ENCODE data around the gene GAS7.

Gene GAS7

DNA sequence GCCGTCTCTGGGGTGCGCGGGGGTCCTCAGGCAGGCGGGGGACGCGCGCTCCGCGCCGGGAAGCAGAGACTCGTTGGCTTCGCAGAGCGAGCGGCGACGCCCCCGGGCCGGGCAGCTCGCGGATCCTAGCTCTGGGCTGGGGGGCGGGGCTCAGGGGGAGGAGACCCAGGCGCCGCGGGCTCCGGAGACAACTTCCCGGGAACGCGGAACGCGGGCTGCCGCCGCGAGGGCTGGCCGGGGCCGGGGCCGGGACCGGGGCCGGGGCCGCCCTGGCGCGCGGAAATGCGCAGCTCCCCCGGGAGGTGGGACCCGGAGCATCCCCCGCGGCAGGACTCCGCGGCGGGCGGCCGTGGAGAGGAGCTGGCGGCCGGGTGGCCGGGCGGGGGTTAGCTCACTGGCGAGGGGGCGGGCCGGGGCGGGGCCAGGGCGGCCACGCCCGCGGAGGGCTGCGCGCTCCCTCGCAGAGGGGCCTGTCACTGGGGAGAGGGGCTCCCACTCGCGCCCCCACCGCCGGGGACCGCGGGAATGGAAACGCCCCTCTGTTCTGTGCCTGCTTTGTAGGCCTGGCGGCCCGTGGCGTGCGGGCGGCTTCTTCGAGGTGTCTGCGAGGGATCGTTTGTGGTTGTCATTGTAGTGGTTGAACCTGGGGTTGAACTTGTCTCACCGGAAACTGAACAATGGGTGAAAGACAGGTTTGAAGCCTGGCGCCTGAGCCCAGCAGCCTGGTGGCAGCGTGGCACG, at the start of gene GAS7:
Gene GAS7 (minus strand): TSS at position 98 of the 741 bp plus-strand sequence.
- no peak for DNase-seq

GRCh38 chr17:10247810-10248209, 49.4 kb upstream of the GAS7 start:
- no peak for DNase-seq

DNA sequence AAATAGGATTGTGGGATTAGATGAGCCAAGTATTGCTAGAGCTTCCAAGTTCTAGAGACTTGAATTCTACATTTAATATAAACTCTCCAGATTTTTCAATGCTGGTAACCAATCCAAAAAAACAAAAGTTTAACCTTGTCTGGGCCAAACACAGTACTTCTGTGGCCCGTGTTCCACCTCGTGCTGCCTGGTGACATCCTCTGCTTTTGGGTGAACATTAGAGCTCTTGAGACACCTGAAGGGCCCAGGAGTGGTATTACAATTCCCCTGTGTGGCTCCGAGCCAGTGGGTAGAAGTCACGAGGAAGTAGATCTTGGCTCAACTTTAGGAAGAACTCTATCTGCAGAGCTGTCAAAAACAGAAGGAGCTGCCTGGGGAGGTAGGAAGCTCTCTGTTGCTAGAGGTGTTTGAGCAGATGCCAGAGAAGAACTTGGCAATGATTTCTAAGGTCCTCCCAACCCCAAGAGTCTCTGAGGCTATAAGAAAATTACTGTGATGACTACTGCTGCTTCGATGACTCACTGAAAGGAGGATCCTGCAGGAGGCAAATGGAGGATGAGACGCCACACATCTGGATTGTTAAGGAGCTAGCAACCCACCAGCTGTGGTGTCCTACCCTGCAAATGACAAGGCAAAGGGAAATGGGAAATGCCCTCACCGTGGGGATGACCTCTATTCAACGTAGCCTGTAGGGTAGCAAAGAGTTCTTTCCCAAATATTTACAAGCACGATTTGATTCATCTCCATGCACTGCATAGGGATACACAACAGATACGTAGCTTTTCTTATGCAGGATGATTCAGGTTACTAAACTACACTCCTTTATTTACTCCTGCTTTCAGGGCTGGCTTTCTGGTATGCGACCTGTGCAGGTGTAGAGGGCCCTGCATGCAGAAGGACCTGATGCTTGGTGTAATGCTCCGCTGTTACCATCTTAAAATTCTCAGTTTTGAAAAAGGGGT, 45.8 kb upstream of the GAS7 start:
- no peak for DNase-seq

DNA sequence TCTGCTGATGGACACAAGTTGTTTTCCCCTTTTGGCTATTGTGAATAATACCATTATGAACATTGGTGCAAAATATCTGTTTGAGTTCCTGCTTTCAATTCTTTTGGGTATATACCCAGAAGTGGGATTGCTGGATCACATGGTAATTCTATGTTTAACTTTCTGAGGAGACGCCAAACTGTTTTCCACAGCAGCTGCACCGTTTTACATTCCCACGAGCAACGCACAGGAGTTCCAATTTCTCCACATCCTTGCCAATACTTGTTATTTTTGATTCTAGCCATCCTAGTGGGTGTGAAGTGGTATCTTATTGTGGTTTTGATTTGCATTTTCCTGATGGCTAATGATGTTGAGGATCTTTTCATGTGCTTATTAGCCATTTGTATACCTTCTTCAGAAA, 43.4 kb upstream of the GAS7 start:
- DNase-seq = no peak

DNA sequence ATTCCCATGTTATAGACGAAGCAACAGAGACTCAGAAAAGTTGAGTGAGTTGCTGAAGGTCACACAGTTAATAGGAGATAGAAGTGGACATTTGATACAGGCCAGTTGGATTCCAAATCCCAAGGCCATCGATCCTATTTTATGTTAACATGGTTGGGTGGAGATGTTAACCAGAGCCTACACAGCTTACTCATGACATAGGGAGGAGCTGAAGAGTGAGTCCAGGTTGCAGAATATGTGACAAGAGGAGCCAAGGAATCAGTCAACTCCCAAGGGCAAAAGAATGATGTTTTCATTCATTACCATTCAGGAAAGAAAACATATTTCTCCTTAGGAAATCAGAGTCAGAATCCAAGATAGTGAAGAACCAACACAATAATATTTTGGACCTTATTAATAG, 40.3 kb upstream of the GAS7 start:
- no peak for DNase-seq

DNA sequence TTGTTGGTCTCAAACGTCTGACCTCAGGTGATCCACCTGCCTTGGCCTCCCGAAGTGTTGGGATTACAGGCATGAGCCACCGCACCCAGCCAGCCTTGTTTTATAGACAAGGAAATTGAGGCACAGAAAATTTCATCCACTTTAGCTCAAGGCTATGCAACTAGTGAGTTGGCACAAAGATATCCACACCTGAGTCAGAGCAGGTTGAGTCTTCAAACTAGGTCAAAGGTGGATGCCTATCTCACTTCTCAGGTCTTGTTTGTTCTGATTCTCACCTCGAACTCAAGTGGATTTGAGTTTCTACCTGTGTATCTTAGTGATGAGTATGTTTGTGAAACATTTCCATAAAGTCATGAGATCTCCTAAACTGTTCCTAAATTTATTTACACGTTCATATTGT, 35.6 kb upstream of the GAS7 start:
- no peak for DNase-seq

GRCh38 chr17:10233161-10233560, 34.8 kb upstream of the GAS7 start:
- DNase-seq = no peak

DNA sequence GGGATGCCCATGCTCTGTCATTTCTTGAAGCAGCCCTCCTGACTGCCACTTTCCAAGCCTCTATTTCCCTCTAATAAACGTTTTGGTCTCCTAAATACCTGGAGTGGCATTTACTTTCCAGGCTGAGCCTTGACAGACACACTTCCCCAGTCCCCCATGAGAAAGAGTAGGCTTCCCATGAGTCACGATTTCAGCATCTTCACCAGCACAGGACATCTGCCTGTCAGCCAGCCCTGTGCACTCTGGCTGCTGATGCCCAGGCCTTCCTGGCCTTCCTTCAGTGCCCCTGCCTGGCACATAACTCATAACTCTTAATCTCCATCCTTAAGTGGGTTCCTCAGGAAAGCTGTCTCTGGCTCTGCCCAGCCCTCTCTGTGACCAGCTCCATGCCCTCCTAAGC, 30.8 kb upstream of the GAS7 start:
- DNase-seq = no peak

DNA sequence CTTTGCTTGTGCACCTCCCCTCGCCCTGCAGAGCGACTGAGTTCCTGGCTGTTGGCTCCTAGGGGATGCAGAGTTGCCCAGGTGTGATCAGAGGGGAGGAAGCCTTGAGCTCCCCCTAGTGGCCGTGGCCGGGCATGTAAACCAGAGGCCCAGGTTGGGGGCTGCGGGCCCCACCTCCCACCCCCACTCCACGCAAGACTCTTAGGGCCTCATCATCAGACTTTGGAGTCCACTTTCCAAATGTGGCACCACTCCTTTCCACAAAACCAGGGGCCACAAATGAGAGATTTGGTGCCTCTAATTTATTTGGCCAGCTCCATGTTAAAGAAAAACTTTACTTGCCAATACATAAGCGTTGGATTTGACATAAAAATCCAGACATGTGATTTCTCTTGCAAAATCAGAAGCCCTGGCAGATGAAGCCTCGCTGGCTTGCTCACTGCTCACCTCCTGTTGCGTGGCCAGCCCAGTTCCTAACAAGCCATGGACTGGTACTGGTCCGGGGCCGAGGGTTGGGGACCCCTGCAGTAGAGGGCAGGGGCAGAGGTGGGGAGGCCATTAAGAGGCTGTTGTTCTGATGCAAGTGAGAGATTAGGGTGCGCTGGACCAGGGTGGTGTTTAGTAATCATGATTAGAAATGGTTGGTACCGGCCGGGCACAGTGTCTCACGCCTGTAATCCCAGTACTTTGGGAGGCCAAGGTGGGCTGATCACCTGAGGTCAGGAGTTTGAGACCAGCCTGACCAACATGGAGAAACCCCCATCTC, 28.7 kb upstream of the GAS7 start:
- DNase-seq = peak; percentile 32

DNA sequence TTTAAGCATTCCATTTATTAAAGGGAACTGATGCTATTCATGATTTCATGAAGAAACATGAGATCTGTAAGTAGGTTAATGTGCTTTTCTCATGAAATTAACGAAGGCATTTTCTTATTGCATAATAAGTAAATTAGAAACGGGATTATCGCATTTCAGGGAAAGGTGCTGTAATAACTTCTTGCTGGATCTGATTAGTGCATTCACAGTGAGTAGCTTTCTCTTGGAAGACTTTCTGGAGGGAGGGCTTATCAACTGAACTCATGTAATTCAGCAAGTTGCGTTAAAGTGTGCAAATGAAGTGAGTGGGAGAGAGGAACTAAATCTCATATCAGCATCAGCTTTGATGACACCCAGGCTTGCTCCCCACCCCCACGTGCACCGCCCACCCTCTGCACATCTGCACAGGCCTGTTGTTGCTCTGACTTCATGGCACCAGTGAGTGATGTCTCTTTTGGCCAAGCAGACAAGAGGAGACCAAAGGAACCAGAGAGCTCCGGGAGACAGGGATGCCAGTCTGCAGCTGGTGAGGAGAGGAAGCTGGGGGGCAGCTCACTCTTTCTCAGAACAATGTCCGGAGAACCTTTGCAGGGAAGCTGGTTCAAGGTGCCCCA, 26.3 kb upstream of the GAS7 start:
- DNase-seq = no peak

GRCh38 chr17:10219193-10219592, 20.8 kb upstream of the GAS7 start:
- DNase-seq = no peak

- DNase-seq = no peak
These were observed 19.5 kb upstream of the GAS7 start for GRCh38 chr17:10217916-10218315.

DNA sequence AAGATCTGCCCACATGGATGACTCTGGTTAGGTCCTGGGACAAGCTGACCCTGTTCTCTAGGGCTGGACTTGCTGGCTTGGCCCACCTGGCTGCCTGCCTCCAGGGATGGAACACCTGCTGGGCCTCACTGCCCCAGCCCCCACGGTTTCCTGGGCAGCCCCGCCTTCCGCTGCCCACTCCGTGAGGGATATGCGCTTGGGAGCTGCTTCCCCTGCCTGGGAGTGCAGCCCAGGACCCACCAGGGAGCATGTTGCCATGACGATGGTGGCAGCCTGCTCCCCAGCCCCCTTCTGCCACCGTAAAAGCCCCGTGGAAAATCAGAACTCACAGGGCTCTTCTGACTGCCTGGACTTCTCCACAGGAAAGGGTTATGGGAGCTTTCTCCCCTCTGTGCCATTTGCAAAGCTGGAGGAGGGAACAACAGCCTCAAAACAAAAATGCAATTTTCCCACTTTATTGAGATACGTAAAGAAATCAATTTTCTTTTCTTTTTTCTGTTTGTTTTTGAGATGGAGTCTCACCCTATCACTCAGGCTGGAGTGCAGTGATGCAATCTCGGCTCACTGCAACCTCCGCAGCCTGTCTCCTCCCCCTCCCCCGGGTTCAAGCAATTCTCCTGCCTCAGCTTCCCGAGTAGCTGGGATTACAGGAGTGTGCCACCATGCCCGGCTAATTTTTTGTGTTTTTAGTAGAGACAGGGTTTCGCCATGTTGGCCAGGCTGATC, 18.0 kb upstream of the GAS7 start:
- DNase-seq = no peak

GRCh38 chr17:10215286-10215685, 16.9 kb upstream of the GAS7 start:
- DNase-seq = no peak

- DNase-seq = no peak
These were observed 13.3 kb upstream of the GAS7 start for GRCh38 chr17:10211666-10212065.

GRCh38 chr17:10210151-10210574, 11.8 kb upstream of the GAS7 start:
- DNase-seq = no peak

DNA sequence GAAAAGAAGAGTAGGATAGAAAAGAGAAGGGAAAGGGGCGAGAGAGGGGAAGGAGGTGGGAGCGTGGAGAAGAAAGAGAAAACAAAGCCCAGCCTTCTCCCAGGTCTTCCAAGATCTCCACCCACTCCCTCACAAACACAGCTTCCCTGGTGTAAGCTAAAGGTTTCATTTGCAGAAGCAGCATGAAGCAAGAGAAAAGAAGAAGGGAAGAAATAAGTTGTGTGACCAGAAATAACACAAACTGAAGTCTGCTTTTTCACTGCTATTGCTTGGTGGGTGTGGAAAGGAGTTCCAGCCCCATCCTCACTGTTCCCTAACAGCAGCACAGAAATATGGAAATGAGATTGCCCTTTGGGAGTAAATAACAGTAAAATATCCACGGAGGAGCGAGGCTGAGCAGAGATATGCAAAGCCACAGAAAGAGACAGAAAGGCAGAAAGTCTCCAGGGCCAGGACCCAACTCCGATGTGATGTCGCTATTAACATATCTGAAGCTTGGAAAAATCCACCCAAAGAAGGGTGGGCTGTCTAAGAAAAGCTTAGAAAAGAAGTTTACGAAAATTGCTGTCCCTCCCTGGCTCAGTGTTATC, 10.3 kb upstream of the GAS7 start:
- DNase-seq = no peak

DNA sequence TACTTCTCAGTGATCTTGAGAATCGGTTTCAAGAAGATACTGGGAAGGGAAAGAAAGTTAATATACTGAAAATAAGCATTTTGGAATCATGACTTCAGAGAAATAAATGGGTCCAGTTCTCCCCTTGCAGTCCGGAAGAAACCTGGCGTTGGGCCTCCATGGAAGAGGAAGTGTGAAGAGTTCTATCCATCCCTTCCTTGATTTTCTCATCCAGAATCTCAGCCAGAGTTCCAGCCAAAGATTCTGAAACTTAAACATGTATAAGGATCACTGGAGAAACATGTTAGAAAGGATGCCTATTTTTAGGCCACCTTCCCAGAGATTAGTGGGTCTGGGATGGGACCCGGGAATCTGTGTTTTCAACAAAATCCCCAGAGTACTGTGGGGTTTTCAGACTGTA, 8.7 kb upstream of the GAS7 start:
- no peak for DNase-seq

DNA sequence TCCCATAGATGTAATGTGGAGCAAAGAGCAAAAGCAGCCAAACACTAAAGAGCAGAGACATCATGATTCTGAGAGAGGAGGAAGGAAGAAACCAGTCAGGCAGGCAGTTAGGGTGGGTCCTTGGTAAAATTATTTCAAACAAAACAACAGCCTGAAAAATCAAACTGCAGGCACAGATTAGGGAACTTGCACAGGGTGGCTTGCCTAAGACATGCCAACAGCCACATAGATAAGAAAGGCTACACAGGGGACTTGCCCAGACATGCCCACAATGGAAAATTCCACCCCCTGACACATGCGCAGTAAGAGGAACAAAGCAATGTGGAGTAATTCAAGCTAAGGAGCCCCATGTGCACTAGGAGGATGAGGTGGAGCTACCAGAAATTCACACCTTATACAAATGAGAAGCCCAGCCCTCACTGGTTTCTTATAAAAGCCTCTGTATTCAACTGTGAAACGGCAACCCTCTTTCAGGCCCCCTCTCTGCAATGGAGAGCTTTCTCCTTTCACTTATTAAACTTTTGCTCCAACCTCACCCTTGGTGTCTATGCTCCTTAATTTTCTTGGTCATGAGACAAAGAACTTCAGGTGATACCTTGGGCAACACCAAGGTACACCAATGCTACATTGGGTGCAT, 7.3 kb upstream of the GAS7 start:
- peak; percentile 8 for DNase-seq

GRCh38 chr17:10201680-10202079, 3.3 kb upstream of the GAS7 start:
- no peak for DNase-seq

- DNase-seq = no peak
These were observed 2.2 kb upstream of the GAS7 start for GRCh38 chr17:10200645-10201044.

Data from DMS53 (cell line).